Measurements from ENCODE around the gene RIC3.

- TF ChIP-seq PAX5 (IDR thresholded peaks at IDR 0.05; ENCODE audit: insufficient read depth, low read length, severe bottlenecking) (no peak), POLR2A (IDR thresholded peaks at IDR 0.05; ENCODE audit: low read depth, low read length) (no peak), POLR2AphosphoS5 (IDR thresholded peaks at IDR 0.05; ENCODE audit: low read depth, low read length) (no peak), TAF1 (IDR thresholded peaks at IDR 0.05; ENCODE audit: low read depth, low read length) (no peak), SPI1 (IDR thresholded peaks at IDR 0.05; ENCODE audit: low read depth, low read length) (no peak)
Measured at GRCh38 chr11:8204025-8204424, 35.2 kb upstream of the RIC3 start.
